ENCODE measurements around the gene CNTNAP4. TPM values are rescaled to one million over a fixed set of nuclear protein-coding genes. Genes with fewer than 3 reads are reported as not detected.

Gene CNTNAP4
- total and polyA plus RNA-seq, 2 of the 8 experiments (the other 6 are each of a cell fraction or from before 2014, with no cell fraction given), result not detected

DNA sequence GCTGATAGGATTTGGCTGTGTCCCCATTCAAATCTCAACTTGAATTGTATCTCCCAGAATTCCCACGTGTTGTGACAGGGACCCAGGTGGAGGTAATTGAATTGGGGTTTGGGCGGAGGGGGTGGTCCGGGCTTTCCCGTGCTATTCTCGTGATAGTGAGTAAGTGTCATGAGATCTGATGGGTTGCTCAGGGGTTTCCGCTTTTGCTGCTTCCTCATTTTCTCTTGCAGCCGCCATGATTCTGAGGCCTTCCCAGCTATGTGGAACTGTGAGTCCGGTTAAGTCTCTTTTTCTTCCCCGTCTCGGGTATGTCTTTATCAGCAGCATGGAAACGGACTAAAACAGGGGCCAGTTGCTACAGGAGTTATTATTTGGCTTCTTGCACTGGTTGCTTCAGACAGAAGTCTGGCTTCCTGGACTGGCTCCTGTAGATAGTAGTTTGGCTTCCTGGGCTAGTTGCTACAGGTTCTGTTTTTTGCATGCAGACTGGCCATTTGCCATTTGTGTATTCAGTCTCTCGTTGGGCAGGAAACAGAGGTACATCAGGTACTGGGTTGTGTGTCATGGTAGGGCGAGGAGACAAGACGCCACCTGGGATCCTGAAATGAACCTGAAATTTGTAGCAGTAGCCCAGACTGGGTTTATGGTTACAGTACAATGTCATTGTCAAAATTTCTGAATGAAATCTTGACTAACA lies 32.6 kb downstream of the CNTNAP4 start:
- no peaks in the 10 kb centered on the region for H3K79me2 ChIP-seq (ENCODE audit: control insufficient read depth in 1 of 2, insufficient read depth in 2 of 2, low read length in 2 of 2)
- H4K5ac ChIP-seq (ENCODE audit: insufficient read length, low read depth, low read length), result no peak overlapping the region
- H3K4ac ChIP-seq (replicated peaks; ENCODE audit: insufficient read length, low read depth, low read length), result no peak overlapping the region
- no peak for FAIRE-seq
- no peak for DNase-seq (ENCODE audit: low read depth in 1 of 2, low spot score in 2 of 2)
- H2BK15ac ChIP-seq (ENCODE audit: low read length), result no peak overlapping the region
- no peak overlapping the region for H2BK20ac ChIP-seq (ENCODE audit: low read length)
- H3K9ac ChIP-seq (replicated peaks in 1 of 4; ENCODE audit: extremely low read depth in 1 of 4, low read depth in 3 of 4, low read length in 3 of 4), result no peak overlapping the region
- no peak overlapping the region for H2AFZ ChIP-seq (ENCODE audit: low read length)
- no peak overlapping the region for H3K23ac ChIP-seq (ENCODE audit: insufficient read length)
- H3K36me3 ChIP-seq (ENCODE audit: control insufficient read depth in 2 of 4, insufficient read depth in 4 of 4, low read length in 3 of 4), result no peaks in the 10 kb centered on the region
- H4K20me1 ChIP-seq (replicated peaks in 1 of 2; ENCODE audit: control insufficient read depth in 1 of 2, insufficient read depth in 2 of 2, low read length in 2 of 2), result no peaks in the 10 kb centered on the region
- TF ChIP-seq SIRT6 (IDR thresholded peaks at IDR 0.05; ENCODE audit: low read length) (no peak), SIN3A (conservative IDR thresholded peaks at IDR 0.05 in 1 of 2, IDR thresholded peaks at IDR 0.05 in 1 of 2; ENCODE audit: low read depth in 1 of 2, low read length in 2 of 2) (no peak), ZNF274 (IDR thresholded peaks at IDR 0.05; ENCODE audit: borderline replicate concordance, extremely low read depth, low read length) (no peak), GABPA (IDR thresholded peaks at IDR 0.05; ENCODE audit: borderline replicate concordance, insufficient read depth, low read length) (no peak), RNF2 (IDR thresholded peaks at IDR 0.05; ENCODE audit: borderline replicate concordance, low read depth, low read length, missing control alignments, poor library complexity, severe bottlenecking) (no peak), KDM4A (IDR thresholded peaks at IDR 0.05; ENCODE audit: low read depth, low read length, severe bottlenecking) (no peak), SAP30 (IDR thresholded peaks at IDR 0.05; ENCODE audit: insufficient read depth, insufficient replicate concordance, low read length) (no peak), EZH2 (IDR thresholded peaks at IDR 0.05; ENCODE audit: low read depth, low read length, severe bottlenecking) (no peak)
- TF ChIP-seq, protein P1, sequence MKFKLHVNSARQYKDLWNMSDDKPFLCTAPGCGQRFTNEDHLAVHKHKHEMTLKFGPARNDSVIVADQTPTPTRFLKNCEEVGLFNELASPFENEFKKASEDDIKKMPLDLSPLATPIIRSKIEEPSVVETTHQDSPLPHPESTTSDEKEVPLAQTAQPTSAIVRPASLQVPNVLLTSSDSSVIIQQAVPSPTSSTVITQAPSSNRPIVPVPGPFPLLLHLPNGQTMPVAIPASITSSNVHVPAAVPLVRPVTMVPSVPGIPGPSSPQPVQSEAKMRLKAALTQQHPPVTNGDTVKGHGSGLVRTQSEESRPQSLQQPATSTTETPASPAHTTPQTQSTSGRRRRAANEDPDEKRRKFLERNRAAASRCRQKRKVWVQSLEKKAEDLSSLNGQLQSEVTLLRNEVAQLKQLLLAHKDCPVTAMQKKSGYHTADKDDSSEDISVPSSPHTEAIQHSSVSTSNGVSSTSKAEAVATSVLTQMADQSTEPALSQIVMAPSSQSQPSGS (IDR thresholded peaks at IDR 0.05; ENCODE audit: low read length), result no peak
- no peak overlapping the region for H3K18ac ChIP-seq (ENCODE audit: extremely low read depth, low read length)
- ChIA-PET CTCF (ENCODE audit: partially characterized antibody) (interaction anchor here (1.2 kb wide), 1 partner anchor 44 kb away, joined by 4 read pairs; no protein-coding TSS in a partner anchor), POLR2A (ENCODE audit: partially characterized antibody) (no interaction called here)
- H3K79me1 ChIP-seq (ENCODE audit: low read depth, low read length), result no peaks in the 10 kb centered on the region
- H3K27me3 ChIP-seq (replicated peaks in 1 of 4; ENCODE audit: control insufficient read depth in 3 of 4, extremely low read depth in 1 of 4, insufficient read depth in 3 of 4, low read length in 3 of 4), result no peaks in the 10 kb centered on the region
- no peak overlapping the region for H4K8ac ChIP-seq (ENCODE audit: extremely low read depth, insufficient read depth, low read length)
- H3K27ac ChIP-seq (ENCODE audit: low read depth, low read length), result no peak overlapping the region
- no peak overlapping the region for H2BK5ac ChIP-seq (ENCODE audit: low read depth, low read length)
- H3K4me3 ChIP-seq (ENCODE audit: extremely low read depth in 1 of 4, insufficient read depth in 2 of 4, low read depth in 3 of 4, low read length in 4 of 4), result no peak overlapping the region
- no peak overlapping the region for H2AK5ac ChIP-seq (ENCODE audit: low read depth, low read length)
- H4K91ac ChIP-seq (replicated peaks; ENCODE audit: insufficient read length, low read length), result no peak overlapping the region
- no peak overlapping the region for H2BK120ac ChIP-seq (replicated peaks; ENCODE audit: low read depth, low read length)
- H3K9me3 ChIP-seq (ENCODE audit: insufficient read depth in 2 of 2, low read depth in 1 of 2, low read length in 1 of 2), result no peaks in the 10 kb centered on the region
- whole genome bisulfite sequencing, 2 experiments (ENCODE audit: extremely low coverage in 1 of 2, insufficient coverage in 1 of 2, insufficient read length in 1 of 2, insufficient replicate concordance in 2 of 2, low coverage in 1 of 2, low lambda C conversion rate in 2 of 2, missing lambda C conversion rate in 1 of 2), result 83% methylated on average over 14 of the region's 14 CpGs; no CpG with 5 or more reads in 1 of the 2 experiments
- no peak overlapping the region for H3K4me2 ChIP-seq (ENCODE audit: insufficient read depth in 1 of 2, low read depth in 2 of 2, low read length in 2 of 2)
- no peak overlapping the region for H3K56ac ChIP-seq (replicated peaks; ENCODE audit: insufficient read length, low read depth, low read length)
- no peaks in the 10 kb centered on the region for H3K23me2 ChIP-seq (ENCODE audit: low read depth, low read length)
- no peak overlapping the region for H2BK12ac ChIP-seq (ENCODE audit: low read depth, low read length)
- no peaks in the 10 kb centered on the region for H3K4me1 ChIP-seq (replicated peaks in 1 of 4; ENCODE audit: control insufficient read depth in 3 of 4, insufficient read depth in 4 of 4, low read length in 3 of 4)
- H3K14ac ChIP-seq (ENCODE audit: insufficient read length), result no peak overlapping the region
